GM12875 (cell line): ENCODE data around the gene PDK2.
A peak's percentile ranks its signal among the peaks of the same experiment; 100 is the strongest.

Experiments
- H3K4me3 ChIP-seq: one replicate; pipeline ENCODE4 v1.5.1; 2011; ENCODE audit warnings: low read depth, low read length, control low read depth
- CTCF ChIP-seq: IDR thresholded peaks from 2 replicates; pipeline ENCODE4 v1.5.1; 2011; ENCODE audit warnings: low read depth, mild to moderate bottlenecking, control low read depth, inconsistent platforms, low read length, moderate library complexity, borderline replicate concordance; ENCODE audit not compliant: insufficient read depth

PDK2 gene

GRCh38 chr17:50161023-50161910, 66.1 kb downstream of the PDK2 start:
- H3K4me3 ChIP-seq: peak overlapping the region; percentile 52
- TF ChIP-seq CTCF: peak; percentile 97
